SW 1271 (cell line): ENCODE results near the gene GNG13.
"Not testable (repeated sequence)": the region's sequence is repeated elsewhere in the genome, so short reads cannot be mapped to it uniquely, and the experiment has no call there.

Experiments used
- DNase-seq, 2 experiments: peaks; one replicate each; lab custom pipeline; 2025; lab: John Stamatoyannopoulos, UW

The GNG13 gene

GRCh38 chr16:831571-832413, 31.3 kb upstream of the GNG13 start:
- no peak for DNase-seq

- no peak for DNase-seq
These were observed 30.5 kb upstream of the GNG13 start for GRCh38 chr16:830871-831570.

- DNase-seq, result no peak
These were observed 29.8 kb upstream of the GNG13 start for GRCh38 chr16:830107-830870.

- DNase-seq, result no peak
These were observed 28.4 kb upstream of the GNG13 start for GRCh38 chr16:828891-829290.

- no peak for DNase-seq
These were observed 27.0 kb upstream of the GNG13 start for GRCh38 chr16:827513-827912.

GRCh38 chr16:825341-826061, 25.0 kb upstream of the GNG13 start:
- no peak for DNase-seq

- no peak for DNase-seq
These were observed 24.1 kb upstream of the GNG13 start for GRCh38 chr16:824601-825000.

GRCh38 chr16:824194-824593, 23.7 kb upstream of the GNG13 start:
- DNase-seq, result no peak

GRCh38 chr16:822909-823297, 22.4 kb upstream of the GNG13 start:
- no peak for DNase-seq

GRCh38 chr16:822174-822908, 21.8 kb upstream of the GNG13 start:
- no peak for DNase-seq

GRCh38 chr16:821751-822150, 21.2 kb upstream of the GNG13 start:
- DNase-seq, result no peak

GRCh38 chr16:820748-821147, 20.2 kb upstream of the GNG13 start:
- no peak for DNase-seq

GRCh38 chr16:820044-820408, 19.5 kb upstream of the GNG13 start:
- DNase-seq, result not testable (repeated sequence)

GRCh38 chr16:819336-820043, 19.0 kb upstream of the GNG13 start:
- DNase-seq, result no peak

- DNase-seq, result no peak
These were observed 18.1 kb upstream of the GNG13 start for GRCh38 chr16:818592-818991.

GRCh38 chr16:818132-818531, 17.6 kb upstream of the GNG13 start:
- DNase-seq, result no peak

GRCh38 chr16:817001-817906, 16.7 kb upstream of the GNG13 start:
- no peak for DNase-seq

GRCh38 chr16:815861-816260, 15.3 kb upstream of the GNG13 start:
- DNase-seq, result no peak

GRCh38 chr16:814974-815373, 14.4 kb upstream of the GNG13 start:
- DNase-seq, result no peak

- DNase-seq, result no peak
These were observed 13.4 kb upstream of the GNG13 start for GRCh38 chr16:813916-814412.
